ENCODE results near the gene LAMB3.

LAMB3 gene

GRCh38 chr1:209634005-209634737 lies 18.1 kb downstream of the LAMB3 start:
- 94 to 97% methylated on average over 20 of the region's 20 CpGs for WGBS, 2 experiments
- Histone ChIP-seq H3K36me3 (ENCODE audit: control insufficient read depth, insufficient read depth, low read length) (no peaks in the 10 kb centered on the region), H3K4me3 (ENCODE audit: insufficient read depth, low read depth, low read length) (no peak overlapping the region), H3K27me3 (ENCODE audit: control insufficient read depth, insufficient read depth, low read length, poor library complexity, severe bottlenecking) (no peaks in the 10 kb centered on the region), H3K4me1 (ENCODE audit: control insufficient read depth, insufficient read depth, low read length) (no peaks in the 10 kb centered on the region), H3K9me3 (ENCODE audit: control insufficient read depth, low read length) (no peaks in the 10 kb centered on the region), H3K27ac (ENCODE audit: insufficient read depth, low read depth, low read length, poor library complexity, severe bottlenecking) (no peak overlapping the region)

DNA sequence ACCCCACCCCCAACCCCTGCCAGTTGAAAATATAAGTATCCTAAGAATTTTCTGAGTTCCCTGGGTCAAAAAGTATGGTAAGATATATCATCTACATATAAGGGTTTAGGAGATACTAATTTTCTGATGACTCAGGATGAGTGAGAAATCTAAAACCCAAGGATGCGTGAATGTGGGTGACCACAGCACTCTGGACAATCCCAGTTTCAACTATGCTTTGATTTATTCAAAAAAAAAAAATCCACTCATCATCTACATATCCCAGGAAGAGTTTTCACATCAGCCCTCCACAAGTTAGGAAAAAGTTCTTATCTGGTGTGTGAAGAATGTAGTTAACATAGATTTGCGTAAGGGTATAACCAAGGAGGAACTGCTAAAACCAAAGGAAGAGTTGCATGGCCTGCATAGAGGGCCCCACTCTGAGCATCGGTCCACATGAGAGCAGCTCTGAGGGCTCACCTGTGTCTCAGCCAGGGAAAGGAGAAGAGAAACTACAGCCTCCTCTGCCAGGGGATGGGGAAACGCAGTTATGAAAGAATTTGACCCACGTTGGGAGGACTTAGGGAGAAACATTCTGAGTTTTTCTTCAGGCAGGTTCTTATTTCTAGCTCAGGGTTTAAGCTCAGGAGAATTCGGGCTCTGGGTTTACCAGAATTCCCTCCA lies 18.8 kb downstream of the LAMB3 start:
- H3K27ac ChIP-seq (ENCODE audit: insufficient read depth, low read depth, low read length, poor library complexity, severe bottlenecking), result no peak overlapping the region
- WGBS, 2 experiments, result 92 to 96% methylated on average over 6 of the region's 6 CpGs
- H3K4me1 ChIP-seq (ENCODE audit: control insufficient read depth, insufficient read depth, low read length), result no peaks in the 10 kb centered on the region
- no peaks in the 10 kb centered on the region for H3K27me3 ChIP-seq (ENCODE audit: control insufficient read depth, insufficient read depth, low read length, poor library complexity, severe bottlenecking)
- no peak overlapping the region for H3K4me3 ChIP-seq (ENCODE audit: insufficient read depth, low read depth, low read length)
- H3K36me3 ChIP-seq (ENCODE audit: control insufficient read depth, insufficient read depth, low read length), result no peaks in the 10 kb centered on the region
- no peaks in the 10 kb centered on the region for H3K9me3 ChIP-seq (ENCODE audit: control insufficient read depth, low read length)

DNA sequence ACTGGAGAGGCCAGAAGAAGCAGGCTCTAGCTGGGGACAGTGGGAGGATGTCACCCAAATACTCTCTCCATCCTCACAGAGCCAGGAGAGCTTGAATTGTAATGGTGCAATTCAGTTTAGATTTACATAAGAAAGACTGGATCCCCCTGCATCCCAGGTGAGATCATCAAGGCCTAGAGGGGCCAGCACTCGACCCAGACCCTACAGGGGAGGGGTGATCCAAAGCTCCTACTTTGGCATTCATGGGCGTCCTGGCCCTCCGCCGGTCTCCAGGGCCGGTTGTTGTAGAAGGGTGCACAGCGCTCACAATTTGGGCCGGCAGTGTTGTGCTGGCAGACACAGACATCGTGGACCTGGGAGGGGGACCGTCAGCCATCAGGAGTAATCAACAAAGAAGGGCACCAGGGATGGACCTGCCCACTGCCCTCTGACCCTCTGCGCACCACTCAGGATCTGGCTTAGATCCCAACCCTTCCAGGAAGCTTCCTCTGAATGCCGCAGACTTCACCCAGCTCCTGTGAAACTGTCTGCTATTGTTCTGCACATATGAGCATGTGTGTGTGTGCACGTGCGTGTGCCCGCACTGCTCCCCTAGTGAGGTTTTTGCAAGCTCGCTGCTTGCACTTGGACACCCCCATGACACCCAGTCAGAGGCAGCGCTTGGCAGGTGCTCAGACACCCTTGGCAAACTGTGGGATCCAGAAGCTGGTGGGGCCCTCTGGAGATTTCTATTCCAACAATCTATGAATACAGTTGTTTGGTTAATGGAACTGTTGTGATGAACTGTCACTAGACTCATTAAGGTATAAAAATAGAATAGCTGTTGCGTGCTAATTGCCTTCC lies 21.6 kb downstream of the LAMB3 start:
- H3K4me1 ChIP-seq (ENCODE audit: control insufficient read depth, insufficient read depth, low read length), result no peaks in the 10 kb centered on the region
- WGBS, 2 experiments, result 73 to 75% methylated on average over 17 of the region's 17 CpGs
- no peaks in the 10 kb centered on the region for H3K27me3 ChIP-seq (ENCODE audit: control insufficient read depth, insufficient read depth, low read length, poor library complexity, severe bottlenecking)
- no peak overlapping the region for H3K4me3 ChIP-seq (ENCODE audit: insufficient read depth, low read depth, low read length)
- no peak overlapping the region for H3K27ac ChIP-seq (ENCODE audit: insufficient read depth, low read depth, low read length, poor library complexity, severe bottlenecking)
- no peaks in the 10 kb centered on the region for H3K9me3 ChIP-seq (ENCODE audit: control insufficient read depth, low read length)
- H3K36me3 ChIP-seq (ENCODE audit: control insufficient read depth, insufficient read depth, low read length), result no peaks in the 10 kb centered on the region

DNA sequence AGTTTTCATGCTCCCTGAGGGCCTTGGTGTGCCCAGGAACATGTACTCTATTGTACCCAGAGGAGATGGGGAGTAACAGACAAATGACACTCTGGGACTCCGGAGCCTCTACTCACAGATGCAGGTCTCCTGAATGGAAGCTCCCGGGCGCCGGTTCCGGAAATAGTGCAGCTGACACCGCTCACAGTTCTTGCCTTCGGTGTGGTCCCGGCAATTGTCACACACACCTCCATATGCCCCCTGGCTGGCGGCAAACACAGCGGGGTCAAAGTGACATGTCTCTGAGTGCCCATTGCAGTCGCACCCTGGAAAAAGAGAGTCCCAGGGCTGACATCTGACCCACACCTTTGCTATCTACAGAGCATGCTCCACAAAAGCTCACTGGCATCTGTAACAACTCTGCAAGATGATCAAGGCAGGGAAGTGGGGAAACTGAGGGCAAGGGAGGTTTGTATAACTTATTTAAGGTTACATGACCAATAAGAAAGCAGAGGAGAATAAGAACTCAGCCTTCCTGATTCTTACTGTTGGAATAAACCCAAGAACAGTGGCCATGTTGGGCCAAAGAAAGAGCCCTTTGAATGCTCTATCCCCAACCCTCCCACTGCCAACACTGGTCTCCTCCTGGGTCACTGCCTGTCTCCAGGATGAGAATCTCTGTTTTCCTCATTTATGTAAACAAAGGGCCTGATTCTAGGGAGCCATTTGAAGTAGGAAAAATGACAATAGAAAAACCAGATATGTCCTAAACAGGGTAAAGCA lies 22.4 kb downstream of the LAMB3 start:
- Histone ChIP-seq H3K27ac (ENCODE audit: insufficient read depth, low read depth, low read length, poor library complexity, severe bottlenecking) (no peak overlapping the region), H3K27me3 (ENCODE audit: control insufficient read depth, insufficient read depth, low read length, poor library complexity, severe bottlenecking) (no peaks in the 10 kb centered on the region)
- WGBS, 2 experiments, result 94 to 97% methylated on average over 11 of the region's 11 CpGs

GRCh38 chr1:209628618-209629299 lies 23.5 kb downstream of the LAMB3 start:
- Histone ChIP-seq H3K27ac (ENCODE audit: insufficient read depth, low read depth, low read length, poor library complexity, severe bottlenecking) (no peak overlapping the region), H3K4me3 (ENCODE audit: insufficient read depth, low read depth, low read length) (no peak overlapping the region), H3K9me3 (ENCODE audit: control insufficient read depth, low read length) (no peaks in the 10 kb centered on the region), H3K36me3 (ENCODE audit: control insufficient read depth, insufficient read depth, low read length) (no peaks in the 10 kb centered on the region), H3K27me3 (ENCODE audit: control insufficient read depth, insufficient read depth, low read length, poor library complexity, severe bottlenecking) (no peaks in the 10 kb centered on the region), H3K4me1 (ENCODE audit: control insufficient read depth, insufficient read depth, low read length) (no peaks in the 10 kb centered on the region)
- WGBS, 2 experiments, result 88 to 93% methylated on average over 7 of the region's 7 CpGs

More for the DNA sequence above, 22.4 kb downstream of the LAMB3 start:
- Histone ChIP-seq H3K4me3 (ENCODE audit: insufficient read depth, low read depth, low read length) (no peak overlapping the region), H3K4me1 (ENCODE audit: control insufficient read depth, insufficient read depth, low read length) (no peaks in the 10 kb centered on the region), H3K9me3 (ENCODE audit: control insufficient read depth, low read length) (no peaks in the 10 kb centered on the region), H3K36me3 (ENCODE audit: control insufficient read depth, insufficient read depth, low read length) (no peaks in the 10 kb centered on the region)

- Histone ChIP-seq H3K4me3 (ENCODE audit: insufficient read depth, low read depth, low read length) (no peak overlapping the region), H3K36me3 (ENCODE audit: control insufficient read depth, insufficient read depth, low read length) (no peaks in the 10 kb centered on the region), H3K27ac (ENCODE audit: insufficient read depth, low read depth, low read length, poor library complexity, severe bottlenecking) (no peak overlapping the region), H3K9me3 (ENCODE audit: control insufficient read depth, low read length) (no peaks in the 10 kb centered on the region), H3K27me3 (ENCODE audit: control insufficient read depth, insufficient read depth, low read length, poor library complexity, severe bottlenecking) (no peaks in the 10 kb centered on the region), H3K4me1 (ENCODE audit: control insufficient read depth, insufficient read depth, low read length) (peaks cover 5% of the 10 kb centered on the region)
- WGBS, 2 experiments, result 50 to 51% methylated on average over 16 of the region's 16 CpGs
Measured at GRCh38 chr1:209627732-209628196, 24.5 kb downstream of the LAMB3 start.

- no peak overlapping the region for H3K4me3 ChIP-seq (ENCODE audit: insufficient read depth, low read depth, low read length)
- 76 to 79% methylated on average over 16 of the region's 16 CpGs for WGBS, 2 experiments
- H3K27me3 ChIP-seq (ENCODE audit: control insufficient read depth, insufficient read depth, low read length, poor library complexity, severe bottlenecking), result no peaks in the 10 kb centered on the region
Measured at GRCh38 chr1:209627027-209627731, 25.0 kb downstream of the LAMB3 start.

GRCh38 chr1:209626346-209627026 lies 25.7 kb downstream of the LAMB3 start:
- 93 to 94% methylated on average over 19 of the region's 19 CpGs for WGBS, 2 experiments
- no peak overlapping the region for H3K4me3 ChIP-seq (ENCODE audit: insufficient read depth, low read depth, low read length)
- no peaks in the 10 kb centered on the region for H3K36me3 ChIP-seq (ENCODE audit: control insufficient read depth, insufficient read depth, low read length)
- H3K4me1 ChIP-seq (ENCODE audit: control insufficient read depth, insufficient read depth, low read length), result peaks cover 5% of the 10 kb centered on the region
- H3K27me3 ChIP-seq (ENCODE audit: control insufficient read depth, insufficient read depth, low read length, poor library complexity, severe bottlenecking), result no peaks in the 10 kb centered on the region
- no peak overlapping the region for H3K27ac ChIP-seq (ENCODE audit: insufficient read depth, low read depth, low read length, poor library complexity, severe bottlenecking)
- H3K9me3 ChIP-seq (ENCODE audit: control insufficient read depth, low read length), result no peaks in the 10 kb centered on the region

More at GRCh38 chr1:209627027-209627731, 25.0 kb downstream of the LAMB3 start:
- no peaks in the 10 kb centered on the region for H3K36me3 ChIP-seq (ENCODE audit: control insufficient read depth, insufficient read depth, low read length)
- peaks cover 5% of the 10 kb centered on the region for H3K4me1 ChIP-seq (ENCODE audit: control insufficient read depth, insufficient read depth, low read length)
- no peak overlapping the region for H3K27ac ChIP-seq (ENCODE audit: insufficient read depth, low read depth, low read length, poor library complexity, severe bottlenecking)
- no peaks in the 10 kb centered on the region for H3K9me3 ChIP-seq (ENCODE audit: control insufficient read depth, low read length)
